H1 (cell line): ENCODE measurements around the gene RNF149. TPM values are rescaled to one million over a fixed set of nuclear protein-coding genes. Genes with fewer than 3 reads are reported as not detected.

Experiments used
- BCL11A ChIP-seq, 2 experiments: IDR thresholded peaks; one replicate each; pipeline ENCODE4 v1.6.1; 2011; ENCODE audit warnings: low read depth in 2 of 2, low read length in 2 of 2, mild to moderate bottlenecking in 2 of 2
- CEBPB ChIP-seq: IDR thresholded peaks from 2 replicates; pipeline ENCODE4 v1.6.1; 2012; ENCODE audit warnings: low read depth, low read length
- CHD1 ChIP-seq: IDR thresholded peaks from 2 replicates; pipeline ENCODE4 v1.6.1; 2012; ENCODE audit warnings: low read depth, low read length, improper control_type of control experiment
- EGR1 ChIP-seq: IDR thresholded peaks from 2 replicates; pipeline ENCODE4 v1.6.1; 2011; ENCODE audit warnings: low read depth, low read length, borderline replicate concordance
- GTF2F1 ChIP-seq: IDR thresholded peaks from 2 replicates; pipeline ENCODE4 v1.6.1; 2012; ENCODE audit warnings: low read depth, low read length, improper control_type of control experiment, borderline replicate concordance
- HDAC2 ChIP-seq, 2 experiments: fragments of 300-600 bp in 1 of 2; sonication (generic) in 1 of 2; IDR thresholded peaks; 2 replicates each; pipeline ENCODE4 v1.6.1; 2011 to 2012; ENCODE audit warnings: low read depth in 2 of 2, low read length in 2 of 2, mild to moderate bottlenecking in 2 of 2, moderate library complexity in 2 of 2, borderline replicate concordance in 1 of 2, inconsistent platforms in 1 of 2
- KDM5A ChIP-seq: fragments of 200-600 bp; IDR thresholded peaks from 2 replicates; pipeline ENCODE4 v1.7.1; 2012; ENCODE audit warnings: mild to moderate bottlenecking, low read length, inconsistent platforms, mixed read lengths
- SIN3A ChIP-seq, 2 experiments: IDR thresholded peaks in 1 of 2; conservative IDR thresholded peaks in 1 of 2; 2 replicates each; pipeline ENCODE4 v1.6.1; 2011 to 2012; ENCODE audit warnings: low read length in 2 of 2, improper control_type of control experiment in 1 of 2, low read depth in 1 of 2, mild to moderate bottlenecking in 1 of 2
- TAF7 ChIP-seq: optimal IDR thresholded peaks from 2 replicates; pipeline ENCODE3; 2011; ENCODE audit warnings: low read depth, mild to moderate bottlenecking, inconsistent platforms, low read length, moderate library complexity, borderline replicate concordance
- TEAD4 ChIP-seq: IDR thresholded peaks from 2 replicates; pipeline ENCODE4 v1.6.1; 2012; ENCODE audit warnings: low read depth, low read length, inconsistent platforms, mixed read lengths
- polyA plus RNA-seq, 7 experiments: library from polyadenylated mRNA; depleted of rRNA in 3 of 7; stranded (reverse) in 5 of 7; unstranded in 2 of 7; fragments of >200 nt in 5 of 7; fragments of 200-250 nt in 2 of 7; gene quantifications; 1 replicate in 5 of 7; 2 replicates in 1 of 7; 4 replicates in 1 of 7; pipeline versions ENCODE4 v1.2.1 to v1.2.3, GENCODE V29; 2011 to 2013; ENCODE audit warnings: missing spikeins in 2 of 7, mixed read lengths in 2 of 7
- total RNA-seq: library from RNA; stranded (reverse); fragmentation: NEBNext Ultra II Directional; extraction: Animal tissue kit (Norgen Biotek cat#: 25700); gene quantifications from 2 replicates; pipeline ENCODE4 v1.2.1, GENCODE V29; 2021
- TF ChIP-seq, protein P1 (sequence below): fragments of 300-600 bp; sonication (generic); IDR thresholded peaks from 2 replicates; pipeline ENCODE4 v1.7.1; 2012; ENCODE audit warnings: low read length, moderate library complexity, mild to moderate bottlenecking, inconsistent platforms; ENCODE audit not compliant: insufficient replicate concordance

Gene RNF149
- total and polyA plus RNA-seq, 2 of the 8 experiments (the other 6 are each of a cell fraction or from before 2014, with no cell fraction given), result 16.6 to 28.2 TPM

DNA sequence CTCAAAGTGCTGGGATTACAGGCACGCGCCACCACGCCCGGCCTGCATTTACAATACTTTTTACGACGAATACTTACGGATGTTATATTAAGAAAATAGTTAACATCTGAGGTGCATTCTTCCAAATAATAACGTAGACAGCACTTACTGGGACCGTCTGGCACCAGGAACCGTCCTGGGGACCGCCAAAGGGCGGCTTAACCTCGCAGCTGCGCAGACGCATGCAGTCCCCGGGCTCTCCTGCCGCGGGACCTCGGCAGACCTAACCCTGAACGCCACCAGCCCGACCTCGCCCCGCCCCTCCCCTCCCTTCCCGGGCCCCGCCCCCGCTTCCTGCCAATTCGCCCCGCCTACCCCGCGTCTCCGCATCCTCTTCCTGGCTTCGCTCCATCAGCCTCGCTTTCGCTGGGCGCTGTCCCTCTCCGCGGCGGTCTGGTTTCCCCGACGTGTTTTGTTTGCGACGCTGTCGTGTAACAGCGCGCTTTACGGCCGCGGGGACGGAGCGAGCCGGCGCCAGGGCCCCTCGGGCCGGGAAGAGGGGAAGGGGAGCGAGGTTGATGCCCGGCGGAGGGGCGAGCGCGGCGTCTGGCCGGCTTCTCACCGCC is 56.0 kb downstream of the RNF149 start, which contains the start of gene CNOT11 (continued):
- TF ChIP-seq TEAD4 (no peak), GTF2F1 (no peak), CHD1 (no peak), EGR1 (no peak; the same call in 1 of the 2 replicates), TAF7 (peak; percentile 61), HDAC2 (IDR thresholded peaks at IDR 0.05; ENCODE audit: borderline replicate concordance in 1 of 2, low read depth in 2 of 2, low read length in 2 of 2) (no peak), KDM5A (no peak), BCL11A (IDR thresholded peaks at IDR 0.05; ENCODE audit: low read depth in 2 of 2, low read length in 2 of 2) (no peak), CEBPB (no peak), SIN3A (conservative IDR thresholded peaks at IDR 0.05 in 1 of 2, IDR thresholded peaks at IDR 0.05 in 1 of 2; ENCODE audit: low read depth in 1 of 2, low read length in 2 of 2) (no peak; a peak in 2 of 4 replicates)
- TF ChIP-seq, protein P1, sequence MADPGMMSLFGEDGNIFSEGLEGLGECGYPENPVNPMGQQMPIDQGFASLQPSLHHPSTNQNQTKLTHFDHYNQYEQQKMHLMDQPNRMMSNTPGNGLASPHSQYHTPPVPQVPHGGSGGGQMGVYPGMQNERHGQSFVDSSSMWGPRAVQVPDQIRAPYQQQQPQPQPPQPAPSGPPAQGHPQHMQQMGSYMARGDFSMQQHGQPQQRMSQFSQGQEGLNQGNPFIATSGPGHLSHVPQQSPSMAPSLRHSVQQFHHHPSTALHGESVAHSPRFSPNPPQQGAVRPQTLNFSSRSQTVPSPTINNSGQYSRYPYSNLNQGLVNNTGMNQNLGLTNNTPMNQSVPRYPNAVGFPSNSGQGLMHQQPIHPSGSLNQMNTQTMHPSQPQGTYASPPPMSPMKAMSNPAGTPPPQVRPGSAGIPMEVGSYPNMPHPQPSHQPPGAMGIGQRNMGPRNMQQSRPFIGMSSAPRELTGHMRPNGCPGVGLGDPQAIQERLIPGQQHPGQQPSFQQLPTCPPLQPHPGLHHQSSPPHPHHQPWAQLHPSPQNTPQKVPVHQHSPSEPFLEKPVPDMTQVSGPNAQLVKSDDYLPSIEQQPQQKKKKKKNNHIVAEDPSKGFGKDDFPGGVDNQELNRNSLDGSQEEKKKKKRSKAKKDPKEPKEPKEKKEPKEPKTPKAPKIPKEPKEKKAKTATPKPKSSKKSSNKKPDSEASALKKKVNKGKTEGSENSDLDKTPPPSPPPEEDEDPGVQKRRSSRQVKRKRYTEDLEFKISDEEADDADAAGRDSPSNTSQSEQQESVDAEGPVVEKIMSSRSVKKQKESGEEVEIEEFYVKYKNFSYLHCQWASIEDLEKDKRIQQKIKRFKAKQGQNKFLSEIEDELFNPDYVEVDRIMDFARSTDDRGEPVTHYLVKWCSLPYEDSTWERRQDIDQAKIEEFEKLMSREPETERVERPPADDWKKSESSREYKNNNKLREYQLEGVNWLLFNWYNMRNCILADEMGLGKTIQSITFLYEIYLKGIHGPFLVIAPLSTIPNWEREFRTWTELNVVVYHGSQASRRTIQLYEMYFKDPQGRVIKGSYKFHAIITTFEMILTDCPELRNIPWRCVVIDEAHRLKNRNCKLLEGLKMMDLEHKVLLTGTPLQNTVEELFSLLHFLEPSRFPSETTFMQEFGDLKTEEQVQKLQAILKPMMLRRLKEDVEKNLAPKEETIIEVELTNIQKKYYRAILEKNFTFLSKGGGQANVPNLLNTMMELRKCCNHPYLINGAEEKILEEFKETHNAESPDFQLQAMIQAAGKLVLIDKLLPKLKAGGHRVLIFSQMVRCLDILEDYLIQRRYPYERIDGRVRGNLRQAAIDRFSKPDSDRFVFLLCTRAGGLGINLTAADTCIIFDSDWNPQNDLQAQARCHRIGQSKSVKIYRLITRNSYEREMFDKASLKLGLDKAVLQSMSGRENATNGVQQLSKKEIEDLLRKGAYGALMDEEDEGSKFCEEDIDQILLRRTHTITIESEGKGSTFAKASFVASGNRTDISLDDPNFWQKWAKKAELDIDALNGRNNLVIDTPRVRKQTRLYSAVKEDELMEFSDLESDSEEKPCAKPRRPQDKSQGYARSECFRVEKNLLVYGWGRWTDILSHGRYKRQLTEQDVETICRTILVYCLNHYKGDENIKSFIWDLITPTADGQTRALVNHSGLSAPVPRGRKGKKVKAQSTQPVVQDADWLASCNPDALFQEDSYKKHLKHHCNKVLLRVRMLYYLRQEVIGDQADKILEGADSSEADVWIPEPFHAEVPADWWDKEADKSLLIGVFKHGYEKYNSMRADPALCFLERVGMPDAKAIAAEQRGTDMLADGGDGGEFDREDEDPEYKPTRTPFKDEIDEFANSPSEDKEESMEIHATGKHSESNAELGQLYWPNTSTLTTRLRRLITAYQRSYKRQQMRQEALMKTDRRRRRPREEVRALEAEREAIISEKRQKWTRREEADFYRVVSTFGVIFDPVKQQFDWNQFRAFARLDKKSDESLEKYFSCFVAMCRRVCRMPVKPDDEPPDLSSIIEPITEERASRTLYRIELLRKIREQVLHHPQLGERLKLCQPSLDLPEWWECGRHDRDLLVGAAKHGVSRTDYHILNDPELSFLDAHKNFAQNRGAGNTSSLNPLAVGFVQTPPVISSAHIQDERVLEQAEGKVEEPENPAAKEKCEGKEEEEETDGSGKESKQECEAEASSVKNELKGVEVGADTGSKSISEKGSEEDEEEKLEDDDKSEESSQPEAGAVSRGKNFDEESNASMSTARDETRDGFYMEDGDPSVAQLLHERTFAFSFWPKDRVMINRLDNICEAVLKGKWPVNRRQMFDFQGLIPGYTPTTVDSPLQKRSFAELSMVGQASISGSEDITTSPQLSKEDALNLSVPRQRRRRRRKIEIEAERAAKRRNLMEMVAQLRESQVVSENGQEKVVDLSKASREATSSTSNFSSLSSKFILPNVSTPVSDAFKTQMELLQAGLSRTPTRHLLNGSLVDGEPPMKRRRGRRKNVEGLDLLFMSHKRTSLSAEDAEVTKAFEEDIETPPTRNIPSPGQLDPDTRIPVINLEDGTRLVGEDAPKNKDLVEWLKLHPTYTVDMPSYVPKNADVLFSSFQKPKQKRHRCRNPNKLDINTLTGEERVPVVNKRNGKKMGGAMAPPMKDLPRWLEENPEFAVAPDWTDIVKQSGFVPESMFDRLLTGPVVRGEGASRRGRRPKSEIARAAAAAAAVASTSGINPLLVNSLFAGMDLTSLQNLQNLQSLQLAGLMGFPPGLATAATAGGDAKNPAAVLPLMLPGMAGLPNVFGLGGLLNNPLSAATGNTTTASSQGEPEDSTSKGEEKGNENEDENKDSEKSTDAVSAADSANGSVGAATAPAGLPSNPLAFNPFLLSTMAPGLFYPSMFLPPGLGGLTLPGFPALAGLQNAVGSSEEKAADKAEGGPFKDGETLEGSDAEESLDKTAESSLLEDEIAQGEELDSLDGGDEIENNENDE, result no peak
